Mesendoderm (in vitro differentiated cells): Measurements from ENCODE around the gene IL19.

ENCODE experiments used
- DNase-seq: peaks from one replicate; pipeline ENCODE4 v3.0.0; 2013
- H2AK5ac ChIP-seq: 2 replicates; pipeline ENCODE4 v1.6.1; 2013; ENCODE audit warnings: low read length, inconsistent platforms
- H2BK120ac ChIP-seq: 2 replicates; pipeline ENCODE4 v1.6.1; 2013; ENCODE audit warnings: low read depth, mild to moderate bottlenecking, low read length, moderate library complexity, mixed read lengths
- H2BK15ac ChIP-seq: replicated peaks from 2 replicates; pipeline ENCODE4 v1.6.1; 2013; ENCODE audit warnings: low read depth, mild to moderate bottlenecking, moderate library complexity
- H2BK5ac ChIP-seq: 2 replicates; pipeline ENCODE4 v1.6.1; 2013; ENCODE audit warnings: low read length, inconsistent platforms
- H3K18ac ChIP-seq: 2 replicates; pipeline ENCODE4 v1.6.1; 2013; ENCODE audit warnings: mild to moderate bottlenecking, low read length, mixed read lengths
- H3K23ac ChIP-seq: one replicate; pipeline ENCODE4 v1.6.1; 2013; ENCODE audit warnings: low read length
- H3K27ac ChIP-seq: 2 replicates; pipeline ENCODE4 v1.5.1; 2013; ENCODE audit warnings: low read depth, mild to moderate bottlenecking, inconsistent platforms, low read length, moderate library complexity
- H3K27me3 ChIP-seq: 2 replicates; pipeline ENCODE4 v1.6.1; 2013; ENCODE audit warnings: low read length, control low read depth, mild to moderate bottlenecking, inconsistent platforms; ENCODE audit not compliant: insufficient read depth, poor library complexity
- H3K36me3 ChIP-seq: 2 replicates; pipeline ENCODE4 v1.6.1; 2013; ENCODE audit warnings: low read length, inconsistent platforms; ENCODE audit not compliant: control insufficient read depth, insufficient read depth
- H3K4ac ChIP-seq: one replicate; pipeline ENCODE4 v1.6.1; 2013; ENCODE audit warnings: low read depth, mild to moderate bottlenecking, low read length, moderate library complexity
- H3K4me1 ChIP-seq: 2 replicates; pipeline ENCODE4 v1.6.1; 2013; ENCODE audit warnings: low read depth, low read length, inconsistent platforms; ENCODE audit not compliant: control insufficient read depth
- H3K4me2 ChIP-seq: 2 replicates; pipeline ENCODE4 v1.6.1; 2013; ENCODE audit warnings: low read length
- H3K4me3 ChIP-seq: 2 replicates; pipeline ENCODE4 v1.5.1; 2013; ENCODE audit warnings: mild to moderate bottlenecking, low read length
- H3K56ac ChIP-seq: one replicate; pipeline ENCODE4 v1.6.1; 2013; ENCODE audit warnings: low read length
- H3K79me1 ChIP-seq: 2 replicates; pipeline ENCODE4 v1.6.1; 2013; ENCODE audit warnings: low read length, inconsistent platforms
- H3K79me2 ChIP-seq: 2 replicates; pipeline ENCODE4 v1.6.1; 2013; ENCODE audit warnings: mild to moderate bottlenecking, low read length; ENCODE audit not compliant: control insufficient read depth, insufficient read depth
- H3K9ac ChIP-seq: 2 replicates; pipeline ENCODE4 v1.6.1; 2013; ENCODE audit warnings: low read length, inconsistent platforms
- H4K5ac ChIP-seq: one replicate; pipeline ENCODE4 v1.6.1; 2013; ENCODE audit warnings: low read length
- H4K8ac ChIP-seq: one replicate; pipeline ENCODE4 v1.6.1; 2013; ENCODE audit warnings: low read depth, mild to moderate bottlenecking, control low read depth, low read length, moderate library complexity
- WGBS: extraction: QIAGEN DNeasy Blood & Tissue Kit; methylation state at CpG from one replicate; pipeline ENCODE4 v1.1.7; 2013; ENCODE audit warnings: low lambda C conversion rate, missing lambda C conversion rate; ENCODE audit not compliant: insufficient coverage; ENCODE audit errors: extremely low coverage; 5-methylcytosine and 5-hydroxymethylcytosine counted together

Gene IL19

GRCh38 chr1:206732508-206732907, 38.1 kb upstream of the IL19 start:
- Histone ChIP-seq H2BK120ac (no peak overlapping the region), H3K9ac (no peak overlapping the region), H3K4me3 (no peak overlapping the region), H4K8ac (no peak overlapping the region), H3K27ac (no peak overlapping the region), H3K4me1 (no peaks in the 10 kb centered on the region), H3K18ac (no peak overlapping the region), H3K79me2 (peaks cover 2% of the 10 kb centered on the region), H2BK15ac (no peak overlapping the region), H3K27me3 (no peaks in the 10 kb centered on the region), H3K56ac (no peak overlapping the region), H3K23ac (no peak overlapping the region), H2AK5ac (no peak overlapping the region), H2BK5ac (no peak overlapping the region), H3K4ac (no peak overlapping the region), H3K4me2 (no peak overlapping the region), H4K5ac (no peak overlapping the region), H3K79me1 (peaks cover 5% of the 10 kb centered on the region), H3K36me3 (no peaks in the 10 kb centered on the region)
- no CpG with 5 or more reads among the region's 11 CpGs for WGBS
- no peak for DNase-seq

GRCh38 chr1:206732992-206733391, 37.6 kb upstream of the IL19 start:
- no peak overlapping the region for H3K56ac ChIP-seq
- H3K79me2 ChIP-seq = peaks cover under 1% of the 10 kb centered on the region
- no peaks in the 10 kb centered on the region for H3K36me3 ChIP-seq
- H3K23ac ChIP-seq = no peak overlapping the region
- no peak for DNase-seq
- H4K8ac ChIP-seq = no peak overlapping the region
- no peak overlapping the region for H3K4me2 ChIP-seq
- H3K27ac ChIP-seq = no peak overlapping the region
- H2BK120ac ChIP-seq = no peak overlapping the region
- no peak overlapping the region for H3K9ac ChIP-seq
- no peaks in the 10 kb centered on the region for H3K27me3 ChIP-seq
- H3K4me3 ChIP-seq = no peak overlapping the region
- H2BK15ac ChIP-seq = no peak overlapping the region
- H4K5ac ChIP-seq = no peak overlapping the region
- H3K4me1 ChIP-seq = no peaks in the 10 kb centered on the region
- peaks cover 3% of the 10 kb centered on the region for H3K79me1 ChIP-seq
- H3K18ac ChIP-seq = no peak overlapping the region
- WGBS = no CpG with 5 or more reads among the region's 11 CpGs
- H2BK5ac ChIP-seq = no peak overlapping the region
- H3K4ac ChIP-seq = no peak overlapping the region
- H2AK5ac ChIP-seq = no peak overlapping the region

GRCh38 chr1:206734499-206735142, 36.0 kb upstream of the IL19 start:
- Histone ChIP-seq H2BK120ac (no peak overlapping the region), H3K4ac (no peak overlapping the region), H3K9ac (no peak overlapping the region), H3K4me1 (no peaks in the 10 kb centered on the region), H3K36me3 (no peaks in the 10 kb centered on the region), H3K27ac (no peak overlapping the region), H3K56ac (no peak overlapping the region), H3K79me2 (no peaks in the 10 kb centered on the region), H4K5ac (no peak overlapping the region), H3K18ac (no peak overlapping the region), H2BK5ac (no peak overlapping the region), H3K4me3 (no peak overlapping the region), H4K8ac (no peak overlapping the region), H3K27me3 (no peaks in the 10 kb centered on the region), H3K4me2 (no peak overlapping the region), H2BK15ac (no peak overlapping the region), H3K23ac (no peak overlapping the region), H3K79me1 (no peaks in the 10 kb centered on the region), H2AK5ac (no peak overlapping the region)
- no CpG with 5 or more reads among the region's 9 CpGs for WGBS
- peak; percentile 54 for DNase-seq

- no peak overlapping the region for H3K18ac ChIP-seq
- no peak overlapping the region for H3K4ac ChIP-seq
- no peaks in the 10 kb centered on the region for H3K4me1 ChIP-seq
- DNase-seq = no peak
- H4K5ac ChIP-seq = no peak overlapping the region
- no peaks in the 10 kb centered on the region for H3K36me3 ChIP-seq
- H4K8ac ChIP-seq = no peak overlapping the region
- H3K27me3 ChIP-seq = no peaks in the 10 kb centered on the region
- H2BK120ac ChIP-seq = no peak overlapping the region
- no CpG with 5 or more reads among the region's 5 CpGs for WGBS
- no peak overlapping the region for H3K23ac ChIP-seq
- no peak overlapping the region for H2BK5ac ChIP-seq
- H3K4me3 ChIP-seq = no peak overlapping the region
- no peaks in the 10 kb centered on the region for H3K79me2 ChIP-seq
- no peaks in the 10 kb centered on the region for H3K79me1 ChIP-seq
- no peak overlapping the region for H3K4me2 ChIP-seq
- no peak overlapping the region for H3K27ac ChIP-seq
- H3K9ac ChIP-seq = no peak overlapping the region
- H3K56ac ChIP-seq = no peak overlapping the region
- H2BK15ac ChIP-seq = no peak overlapping the region
- H2AK5ac ChIP-seq = no peak overlapping the region
Observed at GRCh38 chr1:206735553-206736031, 35.0 kb upstream of the IL19 start.

- Histone ChIP-seq H2AK5ac (no peak overlapping the region), H3K4me2 (no peak overlapping the region), H3K4ac (no peak overlapping the region), H3K27ac (no peak overlapping the region), H4K5ac (no peak overlapping the region), H3K4me3 (no peak overlapping the region), H3K79me1 (no peaks in the 10 kb centered on the region), H2BK120ac (no peak overlapping the region), H3K56ac (no peak overlapping the region), H2BK5ac (no peak overlapping the region), H3K79me2 (no peaks in the 10 kb centered on the region), H3K9ac (no peak overlapping the region), H4K8ac (no peak overlapping the region), H3K4me1 (no peaks in the 10 kb centered on the region), H3K36me3 (no peaks in the 10 kb centered on the region), H2BK15ac (no peak overlapping the region), H3K23ac (no peak overlapping the region), H3K18ac (no peak overlapping the region), H3K27me3 (no peaks in the 10 kb centered on the region)
- no CpG with 5 or more reads among the region's 14 CpGs for WGBS
- DNase-seq = no peak
Observed at GRCh38 chr1:206736878-206737728, 33.5 kb upstream of the IL19 start.
